EL (cell line): ENCODE measurements around the gene DHX36.

ENCODE experiments used
- DNase-seq: peaks from one replicate; pipeline ENCODE4 v3.0.0-alpha.2; 2016

The DHX36 gene, protein sequence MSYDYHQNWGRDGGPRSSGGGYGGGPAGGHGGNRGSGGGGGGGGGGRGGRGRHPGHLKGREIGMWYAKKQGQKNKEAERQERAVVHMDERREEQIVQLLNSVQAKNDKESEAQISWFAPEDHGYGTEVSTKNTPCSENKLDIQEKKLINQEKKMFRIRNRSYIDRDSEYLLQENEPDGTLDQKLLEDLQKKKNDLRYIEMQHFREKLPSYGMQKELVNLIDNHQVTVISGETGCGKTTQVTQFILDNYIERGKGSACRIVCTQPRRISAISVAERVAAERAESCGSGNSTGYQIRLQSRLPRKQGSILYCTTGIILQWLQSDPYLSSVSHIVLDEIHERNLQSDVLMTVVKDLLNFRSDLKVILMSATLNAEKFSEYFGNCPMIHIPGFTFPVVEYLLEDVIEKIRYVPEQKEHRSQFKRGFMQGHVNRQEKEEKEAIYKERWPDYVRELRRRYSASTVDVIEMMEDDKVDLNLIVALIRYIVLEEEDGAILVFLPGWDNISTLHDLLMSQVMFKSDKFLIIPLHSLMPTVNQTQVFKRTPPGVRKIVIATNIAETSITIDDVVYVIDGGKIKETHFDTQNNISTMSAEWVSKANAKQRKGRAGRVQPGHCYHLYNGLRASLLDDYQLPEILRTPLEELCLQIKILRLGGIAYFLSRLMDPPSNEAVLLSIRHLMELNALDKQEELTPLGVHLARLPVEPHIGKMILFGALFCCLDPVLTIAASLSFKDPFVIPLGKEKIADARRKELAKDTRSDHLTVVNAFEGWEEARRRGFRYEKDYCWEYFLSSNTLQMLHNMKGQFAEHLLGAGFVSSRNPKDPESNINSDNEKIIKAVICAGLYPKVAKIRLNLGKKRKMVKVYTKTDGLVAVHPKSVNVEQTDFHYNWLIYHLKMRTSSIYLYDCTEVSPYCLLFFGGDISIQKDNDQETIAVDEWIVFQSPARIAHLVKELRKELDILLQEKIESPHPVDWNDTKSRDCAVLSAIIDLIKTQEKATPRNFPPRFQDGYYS

DNA sequence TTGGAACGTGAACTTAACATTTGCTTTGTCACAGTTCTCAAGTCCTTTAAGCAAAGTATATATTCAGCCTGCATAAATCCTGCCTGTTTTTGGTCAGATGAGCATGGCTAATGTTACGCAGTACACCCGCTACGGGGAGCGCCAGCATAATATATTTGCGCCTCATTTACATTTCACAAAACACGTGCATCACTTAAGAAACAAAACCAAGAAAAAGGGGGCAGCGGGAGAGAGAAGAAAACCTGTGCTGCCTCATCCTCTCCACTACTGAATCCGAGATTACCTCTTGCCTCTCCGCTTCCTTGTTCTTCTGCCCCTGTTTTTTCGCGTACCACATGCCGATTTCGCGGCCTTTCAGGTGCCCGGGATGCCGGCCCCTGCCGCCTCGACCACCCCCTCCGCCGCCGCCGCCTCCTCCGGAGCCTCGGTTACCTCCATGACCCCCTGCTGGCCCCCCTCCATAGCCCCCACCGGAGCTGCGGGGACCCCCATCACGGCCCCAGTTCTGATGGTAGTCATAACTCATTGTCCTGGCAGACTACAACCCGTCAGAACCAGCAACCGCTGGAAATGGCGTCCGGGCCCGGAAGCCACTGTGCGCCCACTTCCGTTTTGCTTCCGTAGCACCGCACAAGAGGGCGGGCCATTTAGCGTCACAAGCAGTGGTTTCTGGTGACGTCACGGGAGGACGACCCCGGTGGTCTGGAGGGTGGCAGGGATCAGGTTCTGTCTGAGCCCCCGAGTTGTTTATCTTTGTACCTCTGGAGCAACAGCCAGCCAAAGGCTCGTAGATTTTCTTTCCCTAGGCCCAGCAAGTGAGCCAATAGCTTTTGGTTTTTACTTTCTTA, at the start of gene DHX36:
DHX36 (minus strand) TSS at position 597 of the 848 bp plus-strand sequence; CDS start at position 526, 71 bp downstream.
- DNase-seq = peak; percentile 88

DNA sequence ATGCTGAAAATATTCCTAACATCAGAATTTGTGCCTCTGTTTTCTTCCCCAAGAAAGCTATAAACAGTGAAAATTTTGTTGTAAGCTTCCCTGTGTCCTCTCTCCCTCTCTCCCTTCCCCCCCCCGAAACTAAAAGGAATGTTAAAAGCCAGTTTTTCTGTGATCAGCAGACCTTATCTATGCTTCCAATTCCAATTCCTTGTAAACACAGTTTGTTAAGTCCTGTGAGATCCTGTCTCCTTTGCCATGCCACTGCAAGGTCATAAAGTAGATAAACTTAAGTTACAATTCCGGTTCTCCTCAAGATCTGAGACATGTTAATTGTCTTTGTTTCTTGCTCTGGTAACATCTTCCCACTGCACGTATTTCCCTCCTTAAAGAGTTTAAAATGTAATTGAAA, 42.9 kb upstream of the DHX36 start:
- DNase-seq = no peak

DNA sequence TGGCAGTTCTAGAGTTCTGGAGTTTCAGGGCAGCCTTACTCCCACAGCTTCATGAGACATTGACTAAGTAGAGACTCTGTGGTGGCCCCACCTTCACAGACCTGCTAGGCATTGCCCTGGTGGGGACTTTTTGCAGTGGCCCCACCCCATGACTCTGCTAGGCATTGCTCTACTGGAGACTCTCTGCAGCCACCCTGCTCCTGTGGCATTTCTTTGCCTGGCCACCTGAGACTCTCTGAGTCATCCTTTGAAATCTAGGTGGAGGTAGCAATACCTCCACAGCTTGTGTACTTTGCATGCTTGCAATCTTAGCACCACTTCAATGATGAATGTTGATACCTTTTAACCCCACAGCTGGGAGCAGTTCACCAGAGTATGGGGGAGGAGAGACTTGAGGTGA, 40.6 kb upstream of the DHX36 start:
- DNase-seq = no peak

DNA sequence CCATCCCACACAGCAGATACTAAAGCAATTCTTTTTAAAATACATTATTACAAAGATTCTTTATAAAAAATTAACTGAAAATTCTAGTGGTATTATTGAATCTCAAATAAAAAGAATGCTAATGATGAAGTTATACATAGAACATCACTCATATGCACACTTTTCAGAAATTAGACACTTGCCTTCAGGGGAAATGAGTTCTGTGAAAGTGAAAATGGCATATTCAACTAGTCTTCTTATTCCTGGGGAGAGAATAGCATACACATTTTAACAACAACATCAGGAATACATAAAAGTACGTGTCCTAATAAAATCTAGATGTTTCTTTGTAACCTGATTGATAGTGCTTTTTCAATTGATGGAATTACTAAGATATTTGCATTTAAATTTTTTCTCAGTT, 36.8 kb upstream of the DHX36 start:
- DNase-seq = no peak

DNA sequence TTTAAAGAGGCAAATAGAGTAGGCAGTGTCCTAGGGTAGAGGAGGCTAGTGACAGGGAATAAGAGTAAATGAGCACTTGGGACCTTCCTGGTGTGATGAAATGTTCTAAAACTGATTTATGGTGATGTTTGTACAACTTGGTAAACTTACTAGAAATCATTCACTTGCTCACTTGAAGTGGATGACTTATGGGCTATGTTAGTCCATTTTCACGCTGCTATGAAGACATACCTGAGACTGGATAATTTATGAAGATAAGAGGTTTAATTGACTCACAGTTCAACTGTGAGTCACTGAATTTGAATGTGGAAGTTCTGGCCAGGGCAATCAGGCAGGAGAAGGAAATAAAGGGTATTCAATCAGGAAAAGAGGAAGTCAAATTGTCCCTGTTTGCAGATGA, 31.7 kb upstream of the DHX36 start:
- DNase-seq = no peak

DNA sequence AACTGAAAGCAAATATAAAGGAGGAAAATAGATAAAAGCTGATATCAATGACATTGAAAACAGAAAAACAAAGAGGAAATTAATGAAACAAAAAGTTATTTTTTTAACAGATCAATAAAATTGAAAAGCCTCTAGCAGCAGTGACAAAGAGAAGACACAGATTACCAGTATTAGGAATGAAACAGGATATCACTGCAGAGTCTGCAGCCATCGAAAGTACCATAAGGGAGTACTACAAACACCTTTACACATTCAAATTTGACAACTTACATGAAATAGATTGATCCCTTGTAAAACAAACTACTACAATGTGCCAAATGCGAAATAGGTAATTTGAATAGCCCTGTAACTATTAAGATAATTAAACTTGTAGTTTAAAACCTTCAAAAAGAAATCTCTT, 24.9 kb upstream of the DHX36 start:
- DNase-seq = no peak

DNA sequence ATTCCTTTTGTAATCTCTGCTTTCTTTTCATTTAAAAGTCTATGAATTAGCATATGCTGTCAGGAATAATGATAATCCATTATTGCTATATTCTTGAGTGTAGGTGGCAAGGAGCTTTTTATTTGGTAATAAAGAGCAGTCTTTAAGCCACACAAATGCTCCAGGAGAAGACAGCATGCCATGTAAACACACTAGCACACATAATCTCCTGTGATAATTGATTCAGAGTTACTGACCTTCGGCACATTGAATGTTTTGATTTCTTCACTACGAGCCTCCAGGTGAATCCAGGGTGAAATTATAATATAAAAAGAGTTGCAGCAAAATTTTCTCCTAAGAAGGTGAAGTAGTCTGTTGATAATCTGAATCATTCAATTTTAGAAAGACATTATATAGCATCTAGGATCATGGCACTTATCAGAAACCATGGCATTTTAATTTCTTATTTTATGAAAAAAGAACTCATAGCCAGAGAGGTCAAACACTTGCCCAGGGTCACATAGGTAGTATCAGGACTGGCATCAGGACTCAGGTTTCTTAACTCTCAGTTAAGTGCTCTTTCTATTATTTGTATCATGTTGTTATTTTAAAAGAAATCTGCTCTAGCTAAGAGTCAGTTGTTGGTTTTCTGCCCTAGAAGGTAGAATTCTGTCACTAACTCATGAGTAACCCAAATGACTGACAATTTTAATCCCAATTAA, 21.3 kb upstream of the DHX36 start:
- no peak for DNase-seq

DNA sequence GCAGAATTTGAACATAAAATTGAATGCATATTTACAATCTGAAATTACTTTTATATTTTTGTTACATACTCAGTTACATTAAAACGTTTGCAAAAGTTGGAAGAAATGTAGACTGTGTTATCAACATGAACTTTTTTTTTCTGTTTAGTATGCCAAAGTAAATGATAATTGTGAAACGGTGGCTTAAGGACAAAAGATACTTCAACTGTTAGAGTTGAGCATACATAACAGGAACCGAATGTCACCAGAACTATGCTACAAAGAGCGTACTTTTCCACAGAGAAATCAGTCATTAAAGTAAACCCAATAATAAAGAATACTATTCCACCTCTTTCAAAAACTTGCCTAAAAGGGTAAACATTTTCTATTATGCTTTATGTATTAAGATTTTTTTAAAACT, 14.3 kb upstream of the DHX36 start:
- DNase-seq = no peak

DNA sequence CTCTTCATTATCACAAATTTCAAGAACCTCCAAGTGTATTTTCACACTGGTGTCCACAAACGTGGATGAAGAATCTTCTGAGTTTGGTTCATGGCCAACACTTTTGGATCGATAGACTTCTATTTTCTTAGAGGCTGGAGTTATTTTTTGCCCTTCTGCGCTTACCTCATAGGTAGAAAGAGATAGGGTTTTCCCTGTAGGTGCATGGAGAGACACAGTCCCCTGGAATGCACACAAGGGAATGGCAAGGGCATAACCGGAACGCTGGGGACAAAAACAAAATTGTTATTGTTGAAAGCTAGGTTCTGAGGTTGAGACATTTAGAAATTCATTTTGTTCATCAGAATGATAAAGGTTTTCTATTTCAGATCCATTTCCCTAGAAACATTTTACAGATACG, 13.7 kb upstream of the DHX36 start:
- DNase-seq = no peak

DNA sequence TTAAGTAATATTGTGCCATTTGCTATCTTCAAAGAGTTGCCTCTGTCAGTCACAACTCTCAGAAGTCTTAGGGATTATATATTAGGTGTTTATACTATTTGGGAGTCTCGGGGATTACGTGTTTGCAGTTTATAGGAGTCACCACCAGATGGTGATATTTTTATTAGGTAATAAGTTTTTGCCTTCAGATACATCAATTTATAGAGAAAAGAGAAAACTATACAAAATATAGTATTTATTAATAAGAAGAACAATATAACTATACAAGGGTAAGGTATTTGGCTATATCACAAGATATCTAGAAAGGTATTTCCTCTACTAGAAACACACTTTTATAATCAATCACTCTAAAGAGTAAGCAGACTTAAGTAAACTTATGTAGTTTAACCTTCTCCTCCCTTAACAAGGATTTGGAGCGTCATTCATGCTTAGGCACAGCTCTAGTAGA, 10.7 kb upstream of the DHX36 start:
- DNase-seq = peak; percentile 25

DNA sequence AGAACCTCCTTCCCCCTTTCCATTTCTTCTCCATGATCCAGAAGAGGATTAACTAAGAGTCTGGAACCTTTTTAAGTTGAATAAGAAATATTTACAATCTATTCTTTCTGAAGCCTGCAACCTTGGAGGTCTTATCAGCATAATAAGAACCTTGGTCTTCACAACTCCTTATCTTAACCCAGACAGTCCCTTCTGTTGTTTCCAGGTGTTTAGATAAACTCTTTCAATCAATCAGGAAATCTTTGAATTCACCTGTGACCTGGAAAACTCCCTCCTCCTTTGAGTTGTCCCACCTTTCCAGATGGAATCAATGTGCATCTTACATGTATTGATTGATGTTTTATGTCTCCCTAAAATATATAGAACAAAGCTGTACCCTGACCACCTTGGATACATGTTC, 3.6 kb upstream of the DHX36 start:
- DNase-seq = no peak

DNA sequence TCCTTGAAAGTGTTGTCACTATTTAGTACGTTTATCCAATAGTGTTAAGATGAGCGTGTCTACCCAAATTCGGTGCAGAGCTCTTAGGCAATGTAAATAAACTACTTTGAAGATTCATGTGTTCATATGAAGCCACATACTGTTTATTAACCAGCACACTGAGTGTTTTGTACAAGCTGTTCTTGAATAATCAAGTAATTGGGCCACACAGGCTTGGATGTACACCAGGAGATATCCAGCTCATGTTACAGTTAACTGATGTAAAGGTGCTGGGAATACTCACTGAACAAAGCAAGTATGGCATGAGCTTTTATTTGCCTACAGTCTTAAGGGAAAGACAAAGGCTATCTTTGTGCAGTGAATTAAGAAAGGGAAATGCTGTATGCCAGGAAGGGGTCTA, 632 bp upstream of the DHX36 start:
- no peak for DNase-seq

DNA sequence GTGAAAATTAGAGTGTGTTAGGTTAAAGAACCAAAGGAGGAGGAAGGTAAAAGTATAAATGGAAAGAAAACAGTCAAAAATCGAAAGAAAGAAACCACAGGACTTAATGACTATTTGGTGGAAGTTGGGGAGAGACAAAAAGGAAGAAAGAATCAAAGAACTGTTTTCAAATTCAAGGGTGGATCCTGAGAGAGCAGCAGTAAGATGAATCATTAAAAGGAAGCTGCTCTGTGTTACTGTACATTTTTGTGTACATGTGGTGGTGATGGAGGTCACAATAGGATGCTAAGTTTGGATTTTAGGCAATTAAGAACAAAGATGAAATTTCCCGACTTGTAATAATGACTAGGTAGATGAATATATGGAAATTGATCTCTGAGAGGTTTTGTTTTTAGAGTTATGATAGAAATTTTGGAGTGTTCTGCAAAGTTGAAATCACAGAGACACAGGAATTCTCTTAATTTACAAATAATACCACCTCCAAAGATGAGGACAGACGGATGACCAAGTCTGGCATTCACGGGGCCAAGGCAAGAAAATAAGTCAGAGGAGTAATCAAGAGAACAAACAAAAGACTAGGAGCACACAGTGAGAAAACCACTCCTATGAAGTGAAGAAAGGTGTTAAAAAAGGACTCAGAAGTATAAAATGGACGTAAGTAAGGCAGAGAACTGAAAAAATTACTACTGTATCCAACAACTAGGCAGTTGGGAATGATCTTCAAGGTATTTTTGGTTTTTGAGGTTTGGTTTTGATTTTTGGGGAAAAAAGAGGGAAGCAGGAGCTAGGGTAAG, 7.1 kb downstream of the DHX36 start:
- DNase-seq = no peak

DNA sequence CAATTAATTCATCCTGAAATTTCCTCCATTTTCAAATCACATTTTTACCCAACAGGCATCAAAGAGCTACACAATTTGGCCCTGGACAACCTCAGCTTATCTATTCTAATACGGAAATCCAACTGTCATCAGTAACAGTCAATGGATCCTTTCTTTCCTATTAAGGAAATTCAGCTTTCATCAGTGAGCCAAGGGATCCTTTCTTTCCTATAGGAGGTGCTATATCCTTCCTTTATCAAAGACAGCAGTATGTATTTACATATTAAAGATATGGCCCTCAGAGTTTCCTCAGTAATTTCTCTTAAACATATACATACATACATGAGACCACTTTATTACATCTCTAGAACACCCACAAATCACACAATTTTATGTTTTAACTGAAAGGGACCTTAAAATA, 10.1 kb downstream of the DHX36 start:
- DNase-seq = no peak

DNA sequence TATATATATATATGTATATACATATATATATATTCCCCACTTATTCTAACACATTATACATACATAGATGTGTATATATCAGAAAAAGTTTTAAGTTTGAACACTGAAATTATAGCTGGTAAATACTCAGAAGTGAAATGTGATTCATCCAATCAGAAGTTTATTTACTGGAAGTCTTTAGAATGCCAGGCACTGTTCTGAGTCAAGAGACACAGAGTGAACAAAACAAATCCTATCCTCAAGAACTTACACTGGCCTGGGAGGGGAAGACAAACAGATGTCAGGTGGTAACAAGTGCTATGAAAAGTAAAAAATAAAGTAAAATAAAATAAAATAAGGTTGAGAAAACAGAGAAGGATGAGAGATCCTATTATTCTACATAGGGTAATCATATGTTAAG, 13.4 kb downstream of the DHX36 start:
- no peak for DNase-seq

DNA sequence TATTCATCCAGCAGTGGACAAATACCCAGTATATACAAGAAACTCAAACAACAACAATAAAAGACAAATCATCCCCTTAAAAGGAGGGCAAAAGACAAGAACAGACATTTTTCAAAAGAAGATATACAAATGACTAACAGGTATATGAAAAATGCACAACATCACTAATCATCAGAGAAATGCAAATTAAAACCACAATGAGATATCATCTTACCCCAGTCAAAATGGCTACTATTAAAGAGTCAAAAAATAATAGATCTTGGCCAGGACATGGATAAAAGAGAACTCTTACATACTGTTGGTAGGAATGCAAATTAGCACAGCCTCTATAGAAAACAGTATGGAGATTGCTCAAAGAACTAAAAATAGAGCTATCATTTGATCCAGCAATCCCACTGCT, 16.9 kb downstream of the DHX36 start:
- DNase-seq = no peak

DNA sequence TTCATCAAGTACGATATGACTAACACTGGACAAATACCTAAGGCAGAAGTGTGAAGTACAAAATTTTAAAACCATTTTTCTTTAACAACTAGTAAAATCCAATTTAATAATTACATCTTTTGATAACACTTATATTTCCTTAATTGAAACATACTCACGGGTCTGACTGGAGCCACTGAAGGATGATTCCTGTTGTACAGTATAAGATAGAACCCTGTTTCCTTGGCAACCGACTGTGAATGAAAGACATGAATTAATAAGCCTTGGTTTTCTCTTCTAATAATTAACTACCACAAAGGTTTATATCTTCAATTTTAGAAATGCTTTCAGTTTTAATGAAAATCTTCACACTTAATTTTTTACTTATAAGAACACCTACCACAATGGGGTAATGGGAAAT, 19.4 kb downstream of the DHX36 start:
- no peak for DNase-seq

DNA sequence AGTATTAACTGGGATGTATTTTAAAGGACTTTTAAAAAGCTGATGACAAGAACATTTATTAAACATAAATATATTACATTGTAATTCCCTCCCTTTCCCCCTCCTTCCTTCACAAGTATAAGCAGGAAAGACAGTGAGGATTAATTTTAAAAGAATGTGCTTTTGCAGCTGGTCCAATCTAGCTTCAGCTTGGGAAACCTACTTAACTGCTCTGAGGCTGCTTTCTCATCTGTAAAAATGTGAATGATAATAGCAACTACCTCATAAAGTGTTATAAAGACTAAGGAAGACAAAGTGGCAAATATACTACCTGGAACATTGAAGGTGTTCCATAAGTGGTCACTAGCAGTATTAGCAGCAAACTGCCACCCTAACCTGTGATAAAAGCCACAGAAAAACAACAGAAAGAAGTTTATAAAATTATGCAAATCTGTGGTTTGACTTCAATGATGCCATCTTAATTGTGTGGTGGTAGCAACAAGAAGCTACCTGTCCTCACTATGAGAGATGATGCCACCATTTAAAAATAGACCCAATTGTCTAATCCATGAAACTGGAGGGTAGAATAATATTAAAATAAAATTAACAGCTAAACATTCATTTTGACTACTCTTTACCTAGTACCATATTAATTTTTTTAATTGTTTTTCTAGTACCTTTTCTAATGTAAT, 20.0 kb downstream of the DHX36 start:
- DNase-seq = peak; percentile 34

DNA sequence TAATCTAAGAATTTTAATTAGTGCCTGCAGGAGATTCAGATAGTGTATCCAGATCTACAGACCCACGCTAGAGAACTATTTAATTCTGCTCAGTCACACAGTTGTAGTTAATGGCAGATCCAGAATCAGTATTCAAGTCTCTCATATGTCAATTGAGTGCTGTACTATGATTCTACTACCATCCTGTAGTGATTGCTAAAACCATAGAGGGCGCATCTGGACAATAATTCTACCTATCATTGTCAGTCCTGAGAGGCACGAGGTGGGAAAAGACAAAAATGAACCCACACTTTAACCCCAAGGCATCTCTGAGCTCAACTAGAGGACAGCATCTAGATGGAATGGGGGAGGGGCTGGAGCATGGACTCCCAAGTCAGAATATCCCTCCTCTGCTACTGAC, 22.7 kb downstream of the DHX36 start:
- no peak for DNase-seq

DNA sequence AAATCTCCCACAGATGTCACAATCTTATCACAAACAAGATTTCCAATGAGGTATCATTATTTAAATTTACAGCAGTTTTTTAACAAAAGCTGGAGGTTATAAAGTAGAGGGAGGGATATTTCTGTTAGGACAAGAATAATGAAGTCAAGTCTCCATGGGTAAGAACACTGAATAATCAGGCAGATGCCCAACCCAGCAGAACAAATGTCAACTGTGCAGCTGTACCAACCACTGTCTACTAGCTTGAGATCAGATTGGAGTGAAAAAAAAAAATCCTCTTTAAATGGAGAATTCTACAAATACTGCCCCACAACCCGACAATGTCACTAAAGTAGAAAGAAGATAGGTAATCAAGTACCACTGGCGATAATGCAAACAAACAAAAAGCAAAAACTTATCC, 30.3 kb downstream of the DHX36 start:
- no peak for DNase-seq

DNA sequence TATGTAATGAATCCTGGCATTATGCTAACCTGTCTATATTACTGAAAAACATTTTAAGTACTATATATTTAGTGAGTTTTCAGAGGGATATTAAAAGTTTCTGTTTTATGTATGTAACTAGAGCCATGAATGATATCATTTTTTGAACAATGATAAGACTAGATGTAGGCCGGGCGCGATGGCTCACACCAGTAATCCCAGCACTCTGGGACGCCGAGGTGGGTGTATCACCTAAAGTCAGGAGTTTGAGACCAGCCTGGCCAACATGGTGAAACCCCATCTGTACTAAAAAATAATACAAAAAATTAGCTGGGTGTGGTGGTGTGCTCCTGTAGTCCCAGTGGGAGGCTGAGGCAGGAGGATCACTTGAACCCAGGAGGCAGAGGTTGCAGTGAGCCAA, 34.1 kb downstream of the DHX36 start:
- DNase-seq = no peak
